Endothelial cell of umbilical vein (primary cell): ENCODE data around the gene PSME3. TPM values are rescaled to one million over a fixed set of nuclear protein-coding genes. Genes with fewer than 3 reads are reported as not detected.

Experiments
- BruUV-seq: library from RNA; stranded (reverse); fragments of 400-500 nt; replicated peaks from 2 replicates; lab custom pipeline; 2021; lab: Mats Ljungman, UMichigan
- CTCF ChIA-PET: fragments of 300-600, 350-600 bp; sonication (Branson Sonifier 250); formaldehyde crosslinking; loops from one replicate; lab custom pipeline; 2021; ENCODE audit warnings: antibody characterized with exemption, inconsistent platforms; lab: Charles Lee
- POLR2A ChIA-PET: fragments of 300-600, 350-600 bp; sonication (Branson Sonifier 250); formaldehyde crosslinking; loops from one replicate; lab custom pipeline; 2021; ENCODE audit warnings: antibody characterized with exemption, inconsistent platforms; lab: Charles Lee
- DNase-seq: peaks from one replicate; pipeline ENCODE4 v3.0.0-alpha.2; 2011; ENCODE audit warnings: low read depth, low spot score
- FAIRE-seq: peaks from 2 replicates; lab custom pipeline; 2011; peaks lifted over from hg19 to GRCh38; lab: Jason Lieb, UNC
- H2AFZ ChIP-seq: 2 replicates; pipeline ENCODE4 v1.6.0; 2012; ENCODE audit warnings: low read depth, low read length, control low read depth, inconsistent platforms
- H3K27ac ChIP-seq: 2 replicates; pipeline ENCODE4 v1.5.1; 2011; ENCODE audit warnings: low read depth, mild to moderate bottlenecking, control low read depth, low read length, moderate library complexity; ENCODE audit not compliant: insufficient read depth
- H3K27me3 ChIP-seq, 2 experiments: 2 replicates each; pipeline versions ENCODE4 v1.6.0 to v1.6.1; 2011; ENCODE audit warnings: low read length in 2 of 2, mixed read lengths in 1 of 2; ENCODE audit not compliant: control insufficient read depth in 2 of 2, insufficient read depth in 2 of 2
- H3K36me3 ChIP-seq, 2 experiments: 2 replicates in 1 of 2; 3 replicates in 1 of 2; pipeline ENCODE4 v1.5.1; 2011; ENCODE audit warnings: low read length in 2 of 2, mild to moderate bottlenecking in 1 of 2, moderate library complexity in 1 of 2; ENCODE audit not compliant: control insufficient read depth in 2 of 2, insufficient read depth in 2 of 2; ENCODE audit errors: extremely low read depth in 1 of 2
- H3K4me1 ChIP-seq: 3 replicates; pipeline ENCODE4 v1.5.1; 2011; ENCODE audit warnings: mild to moderate bottlenecking, low read length; ENCODE audit not compliant: control insufficient read depth, insufficient read depth; ENCODE audit errors: extremely low read depth
- H3K4me2 ChIP-seq: 2 replicates; pipeline ENCODE4 v1.6.1; 2011; ENCODE audit warnings: low read length, control low read depth, mixed read lengths; ENCODE audit not compliant: insufficient read depth
- H3K4me3 ChIP-seq, 3 experiments: fragments of 200-600 bp in 1 of 3; sonication (generic), shearing (Covaris generic) in 1 of 3; replicated peaks in 1 of 3; 2 replicates each; pipeline ENCODE4 v1.5.1; 2011 to 2016; ENCODE audit warnings: control low read depth in 3 of 3, low read length in 3 of 3, mild to moderate bottlenecking in 2 of 3, inconsistent platforms in 1 of 3, low read depth in 1 of 3, moderate library complexity in 1 of 3; ENCODE audit not compliant: insufficient read depth in 1 of 3
- H3K79me2 ChIP-seq: 2 replicates; pipeline ENCODE4 v1.6.0; 2012; ENCODE audit warnings: low read length, inconsistent platforms; ENCODE audit not compliant: control insufficient read depth, insufficient read depth
- H3K9ac ChIP-seq: replicated peaks from 2 replicates; pipeline ENCODE3; 2011; ENCODE audit warnings: low read length, control low read depth; ENCODE audit not compliant: insufficient read depth; ENCODE audit errors: extremely low read depth
- H3K9me1 ChIP-seq: replicated peaks from 3 replicates; pipeline ENCODE4 v1.6.0; 2011; ENCODE audit warnings: mild to moderate bottlenecking, low read length; ENCODE audit not compliant: control insufficient read depth, insufficient read depth; ENCODE audit errors: extremely low read depth
- H3K9me3 ChIP-seq: replicated peaks from 2 replicates; pipeline ENCODE4 v1.5.1; 2012; ENCODE audit warnings: low read length, inconsistent platforms; ENCODE audit not compliant: control insufficient read depth, insufficient read depth
- H4K20me1 ChIP-seq: replicated peaks from 2 replicates; pipeline ENCODE3; 2011; ENCODE audit warnings: mild to moderate bottlenecking, low read length; ENCODE audit not compliant: control insufficient read depth, insufficient read depth; ENCODE audit errors: extremely low read depth
- CTCF ChIP-seq, 2 donors: IDR thresholded peaks; 1 replicate in 1 of 2; 2 replicates in 1 of 2; pipeline ENCODE4 v1.5.1; 2011; ENCODE audit warnings: low read length in 2 of 2, mild to moderate bottlenecking in 2 of 2, moderate library complexity in 2 of 2, control low read depth in 1 of 2, inconsistent platforms in 1 of 2, low read depth in 1 of 2; ENCODE audit not compliant: insufficient read depth in 1 of 2; ENCODE audit errors: extremely low read depth in 1 of 2
- EZH2 ChIP-seq: IDR thresholded peaks from 2 replicates; pipeline ENCODE4 v1.6.1; 2012; ENCODE audit warnings: borderline replicate concordance, low read depth, mild to moderate bottlenecking, moderate library complexity, low read length, inconsistent platforms; ENCODE audit not compliant: severe bottlenecking
- FOS ChIP-seq: IDR thresholded peaks from 2 replicates; pipeline ENCODE4 v1.6.1; 2011; ENCODE audit warnings: mild to moderate bottlenecking, low read length, moderate library complexity, borderline replicate concordance; ENCODE audit not compliant: insufficient read depth
- GATA2 ChIP-seq: IDR thresholded peaks from 2 replicates; pipeline ENCODE4 v1.7.0; 2011; ENCODE audit warnings: low read depth, mild to moderate bottlenecking, moderate library complexity, mixed read lengths, low read length; ENCODE audit not compliant: insufficient read length, insufficient read depth
- JUN ChIP-seq: IDR thresholded peaks from 2 replicates; pipeline ENCODE4 v1.6.1; 2011; ENCODE audit warnings: borderline replicate concordance, low read depth; ENCODE audit not compliant: insufficient read length, insufficient read depth
- MAX ChIP-seq: IDR thresholded peaks from 2 replicates; pipeline ENCODE4 v1.6.1; 2011; ENCODE audit not compliant: insufficient read depth, insufficient read length
- MYC ChIP-seq: IDR thresholded peaks from one replicate; pipeline ENCODE4 v1.6.1; 2011; ENCODE audit warnings: mild to moderate bottlenecking, low read depth, low read length
- POLR2A ChIP-seq: IDR thresholded peaks from 2 replicates; pipeline ENCODE4 v1.6.1; 2012; ENCODE audit warnings: low read depth, mild to moderate bottlenecking, control low read depth, low read length
- POLR2AphosphoS5 ChIP-seq: IDR thresholded peaks from 2 replicates; pipeline ENCODE4 v1.6.1; 2012; ENCODE audit warnings: low read depth, mild to moderate bottlenecking, control low read depth, low read length, moderate library complexity; ENCODE audit not compliant: insufficient read depth
- dilution Hi-C: fragments of 300-500 bp; cut with MboI; formaldehyde crosslinking; loops from one replicate; pipeline ENCODE4 v1.15.0; 2019; ENCODE audit warnings: low sequenced_read_pairs; ENCODE audit not compliant: extremely low pct_ligation_motif_present
- intact Hi-C: fragments of 100-400 bp; cut with micrococcal nuclease; formaldehyde crosslinking; loops from one replicate; pipeline ENCODE4 v1.10.0; 2022
- polyA plus RNA-seq, 4 experiments: library from polyadenylated mRNA; depleted of rRNA in 3 of 4; stranded (reverse) in 3 of 4; unstranded in 1 of 4; fragments of >200 nt; gene quantifications; 2 replicates each; pipeline versions ENCODE4 v1.2.1 to v1.2.3, GENCODE V29; 2011 to 2012; ENCODE audit warnings: missing spikeins in 1 of 4
- total RNA-seq: library from RNA; stranded (reverse); gene quantifications from 2 replicates; pipeline ENCODE4 v1.2.3, GENCODE V29; 2021

PSME3 gene
- total and polyA plus RNA-seq, 2 donors (not counting 3 experiments of a cell fraction or from before 2014, with no cell fraction given): 98.4 to 126 TPM

- H3K36me3 ChIP-seq: no peaks in the 10 kb centered on the region
- POLR2A ChIA-PET: no interaction called here
- no TSS peak for BruUV-seq
- no peak overlapping the region for H2AFZ ChIP-seq
- peaks cover 0 to 4% of the 10 kb centered on the region in 2 experiments for H3K27me3 ChIP-seq
- CTCF ChIA-PET: interaction anchor here (1.0 kb wide), 2 partner anchors 16 to 17 kb away, joined by 3 read pairs; no protein-coding TSS in a partner anchor
- H3K4me3 ChIP-seq: no peak overlapping the region
- H3K4me1 ChIP-seq: no peaks in the 10 kb centered on the region
- FAIRE-seq: no peak
- H3K9me3 ChIP-seq: no peaks in the 10 kb centered on the region
- no peaks in the 10 kb centered on the region for H4K20me1 ChIP-seq
- DNase-seq: no peak
- no peaks in the 10 kb centered on the region for H3K79me2 ChIP-seq
- H3K27ac ChIP-seq: no peak overlapping the region
- dilution Hi-C loops (no loop called here), intact Hi-C loops (no loop called here)
- H3K4me2 ChIP-seq: no peak overlapping the region
- TF ChIP-seq JUN: no peak
- no peak for TF ChIP-seq FOS
- TF ChIP-seq POLR2AphosphoS5: no peak
- TF ChIP-seq POLR2A: no peak
- TF ChIP-seq EZH2: no peak
- no peak for TF ChIP-seq MYC
- TF ChIP-seq GATA2: no peak
- no peak for TF ChIP-seq MAX
- no peak for TF ChIP-seq CTCF (IDR thresholded peaks at IDR 0.05; ENCODE audit: extremely low read depth in 1 of 2, insufficient read depth in 1 of 2, low read depth in 1 of 2, low read length in 2 of 2)
- H3K9ac ChIP-seq: no peak overlapping the region
- no peaks in the 10 kb centered on the region for H3K9me1 ChIP-seq
Observed at GRCh38 chr17:42868338-42868737, 35.1 kb downstream of the PSME3 start.
